ENCODE data around the gene RASGEF1C.
A peak's percentile ranks its signal among the peaks of the same experiment; 100 is the strongest.

The RASGEF1C gene

DNA sequence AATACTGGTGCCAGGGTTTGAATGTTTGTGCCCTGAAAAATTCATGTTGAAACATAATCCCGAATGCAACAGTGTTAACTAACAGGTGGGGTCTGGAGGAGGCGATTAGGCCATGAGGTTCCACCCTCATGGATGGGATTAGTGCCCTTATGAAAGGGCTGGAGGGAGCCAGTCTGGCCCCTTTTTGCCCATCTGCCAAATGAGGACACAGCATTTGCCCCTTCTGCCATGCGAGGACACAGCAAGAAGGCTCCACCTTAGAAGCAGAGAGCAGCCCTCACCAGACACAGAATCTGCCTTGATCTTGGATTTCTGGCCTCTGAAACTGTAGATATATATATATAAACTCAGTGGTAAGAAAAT is 104.9 kb downstream of the RASGEF1C start:
- peaks cover 3 to 25% (median 16%) of the 10 kb centered on the region in 3 donors for H3K9me3 ChIP-seq
- DNase-seq, result peak in 1 of 2 donors; percentile 31
- no peaks in the 10 kb centered on the region for H3K36me3 ChIP-seq
- H3K4me1 ChIP-seq, result no peaks in the 10 kb centered on the region
- peaks cover 0 to 25% of the 10 kb centered on the region in 2 donors for H3K27me3 ChIP-seq
- H3K27ac ChIP-seq, result no peak overlapping the region
- intact Hi-C loops (cut with DNase I; ENCODE audit: low total_unique reads), result no loop called here
- H3K4me3 ChIP-seq, result no peak overlapping the region
- TF ChIP-seq, protein P1, sequence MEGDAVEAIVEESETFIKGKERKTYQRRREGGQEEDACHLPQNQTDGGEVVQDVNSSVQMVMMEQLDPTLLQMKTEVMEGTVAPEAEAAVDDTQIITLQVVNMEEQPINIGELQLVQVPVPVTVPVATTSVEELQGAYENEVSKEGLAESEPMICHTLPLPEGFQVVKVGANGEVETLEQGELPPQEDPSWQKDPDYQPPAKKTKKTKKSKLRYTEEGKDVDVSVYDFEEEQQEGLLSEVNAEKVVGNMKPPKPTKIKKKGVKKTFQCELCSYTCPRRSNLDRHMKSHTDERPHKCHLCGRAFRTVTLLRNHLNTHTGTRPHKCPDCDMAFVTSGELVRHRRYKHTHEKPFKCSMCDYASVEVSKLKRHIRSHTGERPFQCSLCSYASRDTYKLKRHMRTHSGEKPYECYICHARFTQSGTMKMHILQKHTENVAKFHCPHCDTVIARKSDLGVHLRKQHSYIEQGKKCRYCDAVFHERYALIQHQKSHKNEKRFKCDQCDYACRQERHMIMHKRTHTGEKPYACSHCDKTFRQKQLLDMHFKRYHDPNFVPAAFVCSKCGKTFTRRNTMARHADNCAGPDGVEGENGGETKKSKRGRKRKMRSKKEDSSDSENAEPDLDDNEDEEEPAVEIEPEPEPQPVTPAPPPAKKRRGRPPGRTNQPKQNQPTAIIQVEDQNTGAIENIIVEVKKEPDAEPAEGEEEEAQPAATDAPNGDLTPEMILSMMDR (IDR thresholded peaks at IDR 0.05), result no peak

DNA sequence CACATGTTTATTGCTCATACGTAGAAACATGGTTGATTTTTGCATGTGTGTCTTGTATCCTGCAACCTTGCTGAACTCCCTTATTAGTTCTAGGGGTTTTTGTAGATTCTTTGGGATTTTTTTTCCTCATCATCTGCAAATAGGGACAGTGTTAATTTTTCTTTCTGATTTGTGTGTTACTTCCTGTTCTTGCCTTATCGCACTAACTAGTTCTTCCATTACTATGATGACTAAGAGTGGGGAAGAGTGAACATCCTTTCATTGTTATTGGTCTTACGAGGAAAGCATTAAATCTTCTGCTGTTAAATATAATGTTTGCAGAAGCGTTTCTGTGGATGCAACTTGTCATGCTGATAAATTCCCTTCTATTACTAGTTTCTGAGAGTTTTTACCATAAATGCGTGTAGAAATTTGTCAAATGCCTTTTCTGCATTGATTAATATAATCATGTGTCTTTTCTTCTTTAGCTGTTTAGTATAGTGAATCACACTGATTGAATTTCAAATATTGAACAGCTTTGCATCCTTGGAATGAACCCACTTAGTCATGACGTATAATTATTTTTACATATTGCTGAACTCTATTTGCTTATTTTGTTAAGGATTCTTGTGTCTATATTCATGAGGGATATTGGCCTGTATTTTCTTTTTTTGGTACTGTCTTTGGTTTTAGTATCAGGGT is 105.4 kb downstream of the RASGEF1C start:
- H3K36me3 ChIP-seq, result no peaks in the 10 kb centered on the region
- TF ChIP-seq, protein P1 (IDR thresholded peaks at IDR 0.05), result no peak
- intact Hi-C loops (cut with DNase I; ENCODE audit: low total_unique reads), result no loop called here

DNA sequence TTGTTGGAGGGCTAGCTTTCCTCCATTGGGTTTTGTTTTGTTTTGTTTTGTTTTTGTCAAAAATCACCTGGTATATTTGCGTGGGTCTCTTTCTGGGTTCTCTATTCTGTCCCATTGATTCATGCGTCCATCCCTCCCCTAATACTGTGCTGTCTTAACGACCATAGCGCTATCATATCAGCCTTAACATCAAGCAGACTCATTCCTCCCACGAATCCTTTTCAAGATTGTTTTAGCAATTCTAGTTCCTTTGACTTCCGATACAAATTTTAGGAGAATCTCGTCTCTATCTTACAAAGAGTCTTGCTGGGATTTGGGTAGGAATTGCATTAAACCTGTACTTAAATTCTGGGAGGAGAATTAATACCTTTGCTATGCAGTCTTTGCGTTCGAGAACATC is 106.4 kb downstream of the RASGEF1C start:
- Histone ChIP-seq H3K27me3 (peaks cover 0 to 40% of the 10 kb centered on the region in 2 donors), H3K9me3 (peaks cover 3 to 15% (median 9%) of the 10 kb centered on the region in 3 donors), H3K27ac (no peak overlapping the region), H3K36me3 (no peaks in the 10 kb centered on the region), H3K4me3 (no peak overlapping the region), H3K4me1 (no peaks in the 10 kb centered on the region)
- TF ChIP-seq, protein P1 (IDR thresholded peaks at IDR 0.05), result no peak
- DNase-seq, result no peak
- intact Hi-C loops (cut with DNase I; ENCODE audit: low total_unique reads), result no loop called here

More for the DNA sequence above, 105.4 kb downstream of the RASGEF1C start:
- Histone ChIP-seq H3K4me1 (no peaks in the 10 kb centered on the region), H3K9me3 (peaks cover 3 to 25% (median 12%) of the 10 kb centered on the region in 3 donors), H3K27me3 (peaks cover 0 to 31% of the 10 kb centered on the region in 2 donors), H3K4me3 (no peak overlapping the region), H3K27ac (no peak overlapping the region)
- no peak for DNase-seq

DNA sequence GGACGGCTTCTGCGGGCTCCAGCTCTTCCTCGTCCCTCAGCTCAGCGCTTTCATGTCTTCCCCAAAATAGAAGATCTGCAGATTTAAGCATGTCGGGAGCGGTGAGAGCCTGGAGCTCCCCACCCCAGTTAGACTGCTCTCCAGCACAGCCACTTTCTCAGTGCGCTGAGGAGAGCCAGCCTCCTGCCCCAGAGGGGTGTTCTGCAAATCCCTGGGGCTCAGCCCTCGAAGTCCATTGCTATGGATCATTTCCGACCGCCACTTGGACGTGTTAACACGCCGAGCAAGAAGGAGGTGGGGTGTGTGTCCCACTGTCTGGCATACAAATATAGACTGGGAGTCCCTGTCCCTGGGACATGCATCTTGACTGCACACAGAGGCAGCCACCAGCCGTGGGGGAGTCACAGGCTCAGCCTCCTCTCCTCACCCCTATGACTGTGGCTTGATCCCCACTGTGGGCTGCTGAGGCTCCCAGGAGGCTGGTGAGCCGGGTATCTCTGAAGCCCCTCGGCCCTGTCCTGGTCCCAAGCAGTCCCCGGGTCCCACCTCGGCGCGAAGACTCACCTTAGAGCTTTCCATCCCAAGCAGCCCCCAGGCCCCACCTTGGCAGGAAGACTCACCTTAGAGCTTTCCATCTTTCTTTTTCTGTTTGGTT is 107.4 kb downstream of the RASGEF1C start:
- Histone ChIP-seq H3K27me3 (peaks cover 0 to 47% of the 10 kb centered on the region in 2 donors), H3K4me3 (no peak overlapping the region), H3K4me1 (no peaks in the 10 kb centered on the region), H3K36me3 (no peaks in the 10 kb centered on the region), H3K9me3 (peaks cover 0 to 4% (median under 1%) of the 10 kb centered on the region in 3 donors), H3K27ac (no peak overlapping the region)
- intact Hi-C loops (cut with DNase I; ENCODE audit: low total_unique reads), result no loop called here
- no peak for DNase-seq
- TF ChIP-seq, protein P1 (IDR thresholded peaks at IDR 0.05), result no peak

DNA sequence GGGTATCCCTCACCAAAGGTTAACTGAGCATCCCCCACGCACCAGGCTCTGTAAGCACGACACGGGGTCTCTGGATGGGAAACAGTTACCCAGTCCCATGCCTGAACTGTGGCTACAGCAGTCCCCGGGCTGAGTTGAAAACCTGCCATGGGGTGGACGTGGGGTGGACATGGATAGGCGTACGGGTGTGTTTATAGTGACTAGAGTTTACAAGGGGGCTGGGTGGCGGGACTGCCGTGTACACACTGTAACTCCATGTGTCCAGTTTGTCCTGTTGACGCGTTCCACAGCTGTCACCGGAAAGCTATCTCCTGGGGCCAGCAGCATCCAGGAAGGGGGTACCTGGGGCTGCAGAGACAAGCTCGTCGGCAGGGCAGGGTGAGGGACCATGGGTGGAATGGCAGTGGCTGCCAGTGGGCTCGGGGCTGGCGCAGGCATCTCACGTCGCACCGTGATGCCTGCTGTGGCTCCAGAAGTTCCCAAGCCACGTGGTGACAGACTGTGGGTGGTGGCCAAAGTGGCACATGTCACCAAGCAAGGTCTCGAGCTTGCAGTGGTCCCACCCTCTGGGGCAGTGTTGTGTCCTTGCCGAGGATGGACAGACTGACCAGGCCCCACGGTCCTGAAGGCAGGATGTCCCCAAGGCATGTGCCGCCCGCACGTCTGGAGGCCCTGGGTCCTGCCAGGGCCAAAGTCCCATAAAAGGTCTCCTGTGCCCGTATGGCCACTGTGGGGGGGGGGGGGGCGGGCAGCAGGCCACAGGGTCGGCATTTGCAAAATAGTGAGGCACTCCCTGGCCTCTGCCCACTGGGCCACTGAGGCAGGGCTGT is 108.2 kb downstream of the RASGEF1C start:
- H3K27me3 ChIP-seq, result peaks cover 0 to 47% of the 10 kb centered on the region in 2 donors
- no peaks in the 10 kb centered on the region for H3K36me3 ChIP-seq
- intact Hi-C loops (cut with DNase I; ENCODE audit: low total_unique reads), result no loop called here

More for the DNA sequence above, 108.2 kb downstream of the RASGEF1C start:
- H3K4me3 ChIP-seq, result no peak overlapping the region
- H3K9me3 ChIP-seq, result no peaks in the 10 kb centered on the region
- H3K27ac ChIP-seq, result no peak overlapping the region
- no peaks in the 10 kb centered on the region for H3K4me1 ChIP-seq
- TF ChIP-seq, protein P1 (IDR thresholded peaks at IDR 0.05), result no peak
- DNase-seq, result no peak

All from tibial artery (tissue), 4 donors.